Stimulated activated CD4-positive, alpha-beta T cell treated with anti-CD3 and anti-CD28 coated beads, Interleukin-12 subunit alpha, Interleukin-12 subunit beta, amount 100 ng/mL, for 48 hours (primary cell): ENCODE measurements around the gene THOP1.
"Not testable (repeated sequence)": the region's sequence is repeated elsewhere in the genome, so short reads cannot be mapped to it uniquely, and the experiment has no call there.

Experiments used
- DNase-seq, 3 donors: peaks; one replicate each; pipeline ENCODE4 v3.0.0-alpha.2; 2020; ENCODE audit warnings: low read depth in 2 of 3, low spot score in 1 of 3

THOP1 gene

GRCh38 chr19:2780284-2780683 lies 5.0 kb upstream of the THOP1 start:
- DNase-seq = no peak

- DNase-seq = no peak
These were observed 2.9 kb upstream of the THOP1 start for GRCh38 chr19:2782329-2782935.

- peak; percentile 96 to 98 (median 96) for DNase-seq
These were observed 2.1 kb upstream of the THOP1 start, which contains the start of gene SGTA for GRCh38 chr19:2782936-2783780. SGTA (minus strand) TSS chr19:2783273; CDS start chr19:2769068, 14,205 bp downstream.

GRCh38 chr19:2783781-2784145 lies 1.5 kb upstream of the THOP1 start:
- no peak for DNase-seq

GRCh38 chr19:2787115-2787514 lies 1.8 kb downstream of the THOP1 start:
- DNase-seq = no peak

GRCh38 chr19:2788237-2788636 lies 2.9 kb downstream of the THOP1 start:
- DNase-seq = no peak

- no peak for DNase-seq
These were observed 4.9 kb downstream of the THOP1 start for GRCh38 chr19:2790194-2790556.

- no peak for DNase-seq
These were observed 5.4 kb downstream of the THOP1 start for GRCh38 chr19:2790557-2791271.

GRCh38 chr19:2791440-2791839 lies 6.1 kb downstream of the THOP1 start:
- no peak for DNase-seq

GRCh38 chr19:2791876-2792275 lies 6.6 kb downstream of the THOP1 start:
- DNase-seq = no peak

GRCh38 chr19:2792666-2793065 lies 7.4 kb downstream of the THOP1 start:
- DNase-seq = not testable (repeated sequence)

- no peak for DNase-seq
These were observed 7.8 kb downstream of the THOP1 start for GRCh38 chr19:2793126-2793525.

- no peak for DNase-seq
These were observed 8.3 kb downstream of the THOP1 start for GRCh38 chr19:2793577-2793976.

GRCh38 chr19:2795827-2796658 lies 10.7 kb downstream of the THOP1 start:
- no peak for DNase-seq

- DNase-seq = no peak
These were observed 11.5 kb downstream of the THOP1 start for GRCh38 chr19:2796659-2797266.

- DNase-seq = no peak
These were observed 12.0 kb downstream of the THOP1 start for GRCh38 chr19:2797280-2797679.

- no peak for DNase-seq
These were observed 12.9 kb downstream of the THOP1 start for GRCh38 chr19:2798158-2798685.

GRCh38 chr19:2798733-2799132 lies 13.4 kb downstream of the THOP1 start:
- DNase-seq = no peak

- no peak for DNase-seq
These were observed 14.1 kb downstream of the THOP1 start for GRCh38 chr19:2799273-2800020.

GRCh38 chr19:2800506-2800905 lies 15.2 kb downstream of the THOP1 start:
- no peak for DNase-seq
